IMR-90 (cell line): ENCODE data around the gene RTP5. TPM values are rescaled to one million over a fixed set of nuclear protein-coding genes. Genes with fewer than 3 reads are reported as not detected.

Experiments used
- ATAC-seq: fragments of 200-7000 bp; cut with Tn5 transposase; 2 replicates; pipeline ENCODE4 v1.9.1; 2020; ENCODE audit warnings: low read depth, mild to moderate bottlenecking, moderate library complexity
- BruUV-seq: library from RNA; stranded (reverse); fragments of 400-500 nt; replicated peaks from 2 replicates; lab custom pipeline; 2021; lab: Mats Ljungman, UMichigan
- CTCF ChIA-PET: fragments of 300-600 bp; formaldehyde crosslinking; extraction: SDS; loops from one replicate; lab custom pipeline; 2021; ENCODE audit warnings: antibody characterized with exemption; lab: Yijun Ruan, JAX
- POLR2A ChIA-PET: fragments of 300-600 bp; sonication (Branson Sonifier 250); formaldehyde crosslinking; loops from one replicate; lab custom pipeline; 2022; ENCODE audit warnings: antibody characterized with exemption; ENCODE audit not compliant: unreplicated experiment; lab: Charles Lee
- DNase-seq: peaks from one replicate; pipeline ENCODE4 v3.0.0; 2013
- H2AFZ ChIP-seq: replicated peaks from 2 replicates; pipeline ENCODE3; 2013; ENCODE audit warnings: low read length, mild to moderate bottlenecking; ENCODE audit not compliant: poor library complexity
- H2AK5ac ChIP-seq: 2 replicates; pipeline ENCODE4 v1.6.1; 2013; ENCODE audit warnings: low read depth, low read length, inconsistent platforms
- H2AK9ac ChIP-seq: replicated peaks from 2 replicates; pipeline ENCODE3; 2013; ENCODE audit warnings: mild to moderate bottlenecking, low read depth, low read length, moderate library complexity; ENCODE audit not compliant: poor library complexity
- H2BK120ac ChIP-seq: 2 replicates; pipeline ENCODE4 v1.6.1; 2013; ENCODE audit warnings: low read depth, low read length, inconsistent platforms
- H2BK15ac ChIP-seq: 3 replicates; pipeline ENCODE4 v1.6.1; 2013; ENCODE audit warnings: low read depth, low read length, inconsistent platforms
- H2BK20ac ChIP-seq: 2 replicates; pipeline ENCODE4 v1.6.1; 2013; ENCODE audit warnings: low read depth, mild to moderate bottlenecking, inconsistent platforms, low read length, moderate library complexity
- H2BK5ac ChIP-seq: 2 replicates; pipeline ENCODE4 v1.6.1; 2013; ENCODE audit warnings: mild to moderate bottlenecking, low read depth, low read length, inconsistent platforms; ENCODE audit not compliant: poor library complexity, severe bottlenecking
- H3K14ac ChIP-seq: replicated peaks from 2 replicates; pipeline ENCODE4 v1.6.1; 2013; ENCODE audit warnings: low read depth, low read length, inconsistent platforms
- H3K18ac ChIP-seq: 2 replicates; pipeline ENCODE4 v1.6.1; 2013; ENCODE audit warnings: low read depth, low read length, control low read depth
- H3K23ac ChIP-seq: 2 replicates; pipeline ENCODE4 v1.6.1; 2013; ENCODE audit warnings: low read depth, low read length, inconsistent platforms
- H3K27ac ChIP-seq: 2 replicates; pipeline ENCODE4 v1.5.1; 2013; ENCODE audit warnings: mild to moderate bottlenecking, control low read depth, low read length; ENCODE audit not compliant: insufficient read depth
- H3K27me3 ChIP-seq: 2 replicates; pipeline ENCODE4 v1.6.1; 2013; ENCODE audit warnings: low read length; ENCODE audit not compliant: control insufficient read depth, insufficient read depth
- H3K36me3 ChIP-seq: 2 replicates; pipeline ENCODE4 v1.6.1; 2013; ENCODE audit warnings: low read length, mixed read lengths; ENCODE audit not compliant: control insufficient read depth, insufficient read depth
- H3K4ac ChIP-seq: 2 replicates; pipeline ENCODE4 v1.6.1; 2013; ENCODE audit warnings: low read depth, low read length, inconsistent platforms
- H3K4me1 ChIP-seq: 2 replicates; pipeline ENCODE4 v1.6.1; 2013; ENCODE audit warnings: low read length, mixed read lengths; ENCODE audit not compliant: control insufficient read depth, insufficient read depth
- H3K4me2 ChIP-seq: 2 replicates; pipeline ENCODE4 v1.6.1; 2013; ENCODE audit warnings: low read depth, mild to moderate bottlenecking, control low read depth, low read length, moderate library complexity
- H3K4me3 ChIP-seq: 2 replicates; pipeline ENCODE4 v1.5.1; 2013; ENCODE audit warnings: low read depth, mild to moderate bottlenecking, control low read depth, low read length, moderate library complexity; ENCODE audit not compliant: insufficient read depth
- H3K56ac ChIP-seq: 2 replicates; pipeline ENCODE4 v1.6.1; 2013; ENCODE audit warnings: low read length, inconsistent platforms; ENCODE audit not compliant: insufficient read depth; ENCODE audit errors: extremely low read depth
- H3K79me1 ChIP-seq, 2 experiments: 2 replicates each; pipeline ENCODE4 v1.6.1; 2013; ENCODE audit warnings: low read length in 2 of 2, inconsistent platforms in 1 of 2, low read depth in 1 of 2
- H3K9ac ChIP-seq: 2 replicates; pipeline ENCODE4 v1.6.1; 2013; ENCODE audit warnings: low read depth, low read length, control low read depth
- H3K9me1 ChIP-seq: 2 replicates; pipeline ENCODE4 v1.6.1; 2013; ENCODE audit warnings: low read length, inconsistent platforms; ENCODE audit not compliant: insufficient read depth
- H3K9me3 ChIP-seq: 2 replicates; pipeline ENCODE4 v1.6.1; 2013; ENCODE audit warnings: low read length; ENCODE audit not compliant: control insufficient read depth, insufficient read depth
- H4K20me1 ChIP-seq: 2 replicates; pipeline ENCODE4 v1.6.1; 2013; ENCODE audit warnings: low read length, inconsistent platforms; ENCODE audit not compliant: insufficient read depth
- H4K5ac ChIP-seq: 2 replicates; pipeline ENCODE4 v1.6.1; 2013; ENCODE audit warnings: mild to moderate bottlenecking, low read depth, low read length, control low read depth
- H4K8ac ChIP-seq, 2 experiments: 2 replicates each; pipeline ENCODE4 v1.6.1; 2013; ENCODE audit warnings: low read depth in 2 of 2, low read length in 2 of 2, control low read depth in 1 of 2, inconsistent platforms in 1 of 2
- H4K91ac ChIP-seq: 2 replicates; pipeline ENCODE4 v1.6.1; 2013; ENCODE audit warnings: low read depth, low read length, inconsistent platforms; ENCODE audit not compliant: insufficient read depth
- SMC3 ChIP-seq: fragments of 150-350 bp; IDR thresholded peaks from 2 replicates; pipeline ENCODE4 v1.6.1; 2016; ENCODE audit warnings: low read depth, mild to moderate bottlenecking, antibody characterized with exemption, low read length, moderate library complexity
- WGBS, 2 experiments: methylation state at CpG; one replicate each; pipeline versions ENCODE4 v1.1.5 to v1.1.7; 2013; ENCODE audit warnings: missing lambda C conversion rate in 2 of 2; ENCODE audit not compliant: insufficient read length in 1 of 2; ENCODE audit errors: extremely low coverage in 2 of 2; 5-methylcytosine and 5-hydroxymethylcytosine counted together
- dilution Hi-C: fragments of 300-500 bp; cut with HindIII; formaldehyde crosslinking; loops from one replicate; pipeline ENCODE4 v1.14.3; 2018; ENCODE audit warnings: low sequenced_read_pairs; ENCODE audit not compliant: unreplicated experiment
- in situ Hi-C: fragments of 300-500 bp; cut with MboI; formaldehyde crosslinking; loops from 3 replicates; pipeline ENCODE4 v1.14.3; 2019; ENCODE audit warnings: low sequenced_read_pairs, inconsistent platforms, mixed read lengths
- intact Hi-C: fragments of 100-400 bp; cut with micrococcal nuclease; formaldehyde crosslinking; loops from 2 replicates; pipeline ENCODE4 v1.10.0; 2022
- polyA plus RNA-seq, 3 experiments: library from polyadenylated mRNA; depleted of rRNA; stranded (reverse); fragments of >200 nt; gene quantifications; 2 replicates each; pipeline ENCODE4 v1.2.3, GENCODE V29; 2012; ENCODE audit warnings: low replicate concordance in 1 of 3
- total RNA-seq: library from RNA; depleted of rRNA; stranded (reverse); fragments of >200 nt; gene quantifications from 2 replicates; pipeline ENCODE4 v1.2.3, GENCODE V29; 2012

The RTP5 gene
- total and polyA plus RNA-seq, 2 of the 4 experiments (the other 2 are of a cell fraction) = not detected

DNA sequence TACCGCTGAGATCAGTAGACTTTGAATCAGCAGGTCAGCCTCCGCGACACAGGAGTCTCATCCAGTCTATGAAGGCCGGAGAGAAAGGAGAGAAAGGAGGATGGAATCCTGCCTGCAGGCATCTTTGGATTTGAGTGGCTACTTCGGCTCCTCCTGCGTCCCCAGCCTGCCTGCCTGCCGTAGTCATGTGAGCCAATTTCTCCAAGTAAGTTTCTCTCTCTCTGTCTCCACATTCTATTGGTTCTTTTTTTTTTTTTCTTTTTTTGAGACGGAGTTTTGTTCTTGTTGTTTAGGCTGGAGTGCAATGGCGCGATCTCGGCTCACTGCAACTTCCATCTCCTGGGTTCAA, 27.5 kb upstream of the RTP5 start:
- no peak overlapping the region for H2BK15ac ChIP-seq
- H3K9me1 ChIP-seq = no peaks in the 10 kb centered on the region
- no peak overlapping the region for H4K8ac ChIP-seq
- no peak overlapping the region for H3K27ac ChIP-seq
- H2AK9ac ChIP-seq = no peak overlapping the region
- no peak overlapping the region for H2BK120ac ChIP-seq
- POLR2A ChIA-PET = no interaction called here
- H3K56ac ChIP-seq = no peak overlapping the region
- no peak overlapping the region for H3K23ac ChIP-seq
- no TSS peak for BruUV-seq
- DNase-seq = no peak
- H2BK5ac ChIP-seq = no peak overlapping the region
- no peaks in the 10 kb centered on the region for H3K36me3 ChIP-seq
- H3K4me3 ChIP-seq = no peak overlapping the region
- no peaks in the 10 kb centered on the region for H3K9me3 ChIP-seq
- ATAC-seq = no peak
- H2AFZ ChIP-seq = no peak overlapping the region
- no peaks in the 10 kb centered on the region for H3K79me1 ChIP-seq
- H2BK20ac ChIP-seq = no peak overlapping the region
- CTCF ChIA-PET = no interaction called here
- H4K5ac ChIP-seq = no peak overlapping the region
- no peak for TF ChIP-seq SMC3
- H3K4me1 ChIP-seq = no peaks in the 10 kb centered on the region
- no peak overlapping the region for H3K9ac ChIP-seq
- H3K27me3 ChIP-seq = peaks cover 22% of the 10 kb centered on the region
- H3K4ac ChIP-seq = no peak overlapping the region
- intact Hi-C loops = no loop called here
- no CpG with 5 or more reads among the region's 11 CpGs for WGBS, 2 experiments
- no peak overlapping the region for H2AK5ac ChIP-seq
- no peaks in the 10 kb centered on the region for H4K20me1 ChIP-seq
- no peak overlapping the region for H3K4me2 ChIP-seq
- H4K91ac ChIP-seq = no peak overlapping the region
- no peak overlapping the region for H3K14ac ChIP-seq
- H3K18ac ChIP-seq = no peak overlapping the region
- in situ Hi-C loops = no loop called here
- dilution Hi-C loops = no loop called here
